ENCODE results near the gene SCN10A.
A peak's percentile ranks its signal among the peaks of the same experiment; 100 is the strongest.

The SCN10A gene

GRCh38 chr3:38739396-38739689 is 76.7 kb downstream of the SCN10A start:
- TF ChIP-seq ZFX (IDR thresholded peaks at IDR 0.05) = no peak
- TF ChIP-seq CTCF (conservative IDR thresholded peaks at IDR 0.05) = no peak

GRCh38 chr3:38738630-38739395 is 77.2 kb downstream of the SCN10A start:
- TF ChIP-seq CTCF (conservative IDR thresholded peaks at IDR 0.05) (peak; percentile 68), ZFX (IDR thresholded peaks at IDR 0.05) (no peak)
- H3K27ac ChIP-seq = no peak overlapping the region

More at GRCh38 chr3:38739396-38739689, 76.7 kb downstream of the SCN10A start:
- no peak overlapping the region for H3K27ac ChIP-seq

- TF ChIP-seq CTCF (conservative IDR thresholded peaks at IDR 0.05) = no peak
- TF ChIP-seq ZFX (IDR thresholded peaks at IDR 0.05) = no peak
- H3K27ac ChIP-seq = no peak overlapping the region
Measured at GRCh38 chr3:38731522-38731921, 84.5 kb downstream of the SCN10A start.

- TF ChIP-seq CTCF (conservative IDR thresholded peaks at IDR 0.05) (no peak), ZFX (IDR thresholded peaks at IDR 0.05) (no peak)
- no peak overlapping the region for H3K27ac ChIP-seq
Measured at GRCh38 chr3:38730281-38730680, 85.7 kb downstream of the SCN10A start.

GRCh38 chr3:38728008-38728407 is 88.0 kb downstream of the SCN10A start:
- TF ChIP-seq ZFX (IDR thresholded peaks at IDR 0.05) = no peak
- no peak for TF ChIP-seq CTCF (conservative IDR thresholded peaks at IDR 0.05)
- no peak overlapping the region for H3K27ac ChIP-seq

- no peak overlapping the region for H3K27ac ChIP-seq
- no peak for TF ChIP-seq ZFX (IDR thresholded peaks at IDR 0.05)
- TF ChIP-seq CTCF (conservative IDR thresholded peaks at IDR 0.05) = no peak
Measured at GRCh38 chr3:38726751-38727150, 89.3 kb downstream of the SCN10A start.

GRCh38 chr3:38725726-38726419 is 90.1 kb downstream of the SCN10A start:
- H3K27ac ChIP-seq = no peak overlapping the region
- TF ChIP-seq ZFX (IDR thresholded peaks at IDR 0.05) = no peak
- no peak for TF ChIP-seq CTCF (conservative IDR thresholded peaks at IDR 0.05)

Measured in C4-2B (cell line).